Tibial artery (tissue), 4 donors: ENCODE data around the gene TEX50.
"Not testable (repeated sequence)": the region's sequence is repeated elsewhere in the genome, so short reads cannot be mapped to it uniquely, and the experiment has no call there.

Experiments used
- DNase-seq, 2 donors: peaks; one replicate each; pipeline ENCODE4 v3.0.0-alpha.2; 2019
- H3K27ac ChIP-seq, 2 donors: fragments of 200-600 bp; sonication (generic) in 1 of 2; 1 replicate in 1 of 2; 2 replicates in 1 of 2; pipeline ENCODE4 v1.5.1; 2018 to 2019; ENCODE audit warnings: mild to moderate bottlenecking in 1 of 2
- H3K27me3 ChIP-seq, 2 donors: fragments of 200-600 bp; sonication (generic) in 1 of 2; one replicate each; pipeline versions ENCODE4 v1.5.1 to v1.6.0; 2016 to 2019
- H3K36me3 ChIP-seq, 3 donors: fragments of 200-600 bp; sonication (generic) in 2 of 3; one replicate each; pipeline ENCODE4 v1.5.1; 2016 to 2019; ENCODE audit warnings: mild to moderate bottlenecking in 2 of 3
- H3K4me1 ChIP-seq, 4 donors: fragments of 200-600 bp; sonication (generic) in 2 of 4; 1 replicate in 3 of 4; 2 replicates in 1 of 4; pipeline ENCODE4 v1.5.1; 2016 to 2019
- H3K4me3 ChIP-seq, 2 donors: fragments of 200-600 bp; sonication (generic) in 1 of 2; 1 replicate in 1 of 2; 2 replicates in 1 of 2; pipeline ENCODE4 v1.5.1; 2018 to 2019; ENCODE audit warnings: mild to moderate bottlenecking in 2 of 2
- H3K9me3 ChIP-seq, 3 donors: fragments of 200-600 bp; sonication (generic) in 1 of 3; one replicate each; pipeline ENCODE4 v1.5.1; 2016 to 2019
- CTCF ChIP-seq, 2 experiments: fragments of 200-600 bp in 1 of 2; fragments of 450-650 bp in 1 of 2; IDR thresholded peaks; one replicate each; pipeline ENCODE4 v1.5.1; 2017 to 2019; ENCODE audit warnings: antibody characterized with exemption in 2 of 2, mild to moderate bottlenecking in 1 of 2, moderate library complexity in 1 of 2
- intact Hi-C: fragments of 100-400 bp; cut with DNase I; formaldehyde crosslinking; loops from one replicate; pipeline ENCODE4 v1.15.0; 2023; ENCODE audit warnings: low total_unique reads

TEX50 gene

GRCh38 chr1:173660306-173660705 lies 25.2 kb downstream of the TEX50 start:
- Histone ChIP-seq H3K36me3 (no peaks in the 10 kb centered on the region), H3K27me3 (no peaks in the 10 kb centered on the region), H3K4me1 (no peaks in the 10 kb centered on the region), H3K4me3 (no peak overlapping the region), H3K9me3 (peaks cover 0 to 13% (median 0%) of the 10 kb centered on the region in 3 donors), H3K27ac (no peak overlapping the region)
- intact Hi-C loops = no loop called here
- DNase-seq = no peak
- TF ChIP-seq CTCF (IDR thresholded peaks at IDR 0.05) = no peak

- no peak overlapping the region for H3K4me3 ChIP-seq
- no peaks in the 10 kb centered on the region for H3K27me3 ChIP-seq
- no peak overlapping the region for H3K27ac ChIP-seq
- H3K36me3 ChIP-seq = no peaks in the 10 kb centered on the region
- intact Hi-C loops = no loop called here
- DNase-seq = no peak
- H3K4me1 ChIP-seq = no peaks in the 10 kb centered on the region
- no peak for TF ChIP-seq CTCF (IDR thresholded peaks at IDR 0.05)
- H3K9me3 ChIP-seq = peaks cover 0 to 3% (median 0%) of the 10 kb centered on the region in 3 donors
Observed at GRCh38 chr1:173661271-173661670, 26.1 kb downstream of the TEX50 start.

GRCh38 chr1:173661763-173662162 lies 26.6 kb downstream of the TEX50 start:
- no peak overlapping the region for H3K4me3 ChIP-seq
- H3K9me3 ChIP-seq = no peaks in the 10 kb centered on the region
- no peaks in the 10 kb centered on the region for H3K27me3 ChIP-seq
- intact Hi-C loops = no loop called here
- no peak for DNase-seq
- H3K4me1 ChIP-seq = no peaks in the 10 kb centered on the region
- no peak for TF ChIP-seq CTCF (IDR thresholded peaks at IDR 0.05)
- H3K36me3 ChIP-seq = no peaks in the 10 kb centered on the region
- H3K27ac ChIP-seq = no peak overlapping the region

GRCh38 chr1:173663159-173663558 lies 28.0 kb downstream of the TEX50 start:
- Histone ChIP-seq H3K9me3 (no peaks in the 10 kb centered on the region), H3K27me3 (no peaks in the 10 kb centered on the region), H3K27ac (no peak overlapping the region), H3K36me3 (no peaks in the 10 kb centered on the region), H3K4me3 (no peak overlapping the region), H3K4me1 (no peaks in the 10 kb centered on the region)
- intact Hi-C loops = no loop called here
- TF ChIP-seq CTCF (IDR thresholded peaks at IDR 0.05) = no peak
- DNase-seq = no peak

GRCh38 chr1:173666646-173667045 lies 31.5 kb downstream of the TEX50 start:
- TF ChIP-seq CTCF (IDR thresholded peaks at IDR 0.05) = no peak
- Histone ChIP-seq H3K27me3 (peaks cover 0 to 13% of the 10 kb centered on the region in 2 donors), H3K4me3 (no peak overlapping the region), H3K9me3 (no peaks in the 10 kb centered on the region), H3K27ac (no peak overlapping the region), H3K36me3 (no peaks in the 10 kb centered on the region), H3K4me1 (peaks cover 0 to 5% (median 4%) of the 10 kb centered on the region in 4 donors)
- intact Hi-C loops = no loop called here
- no peak for DNase-seq

- no peak for TF ChIP-seq CTCF (IDR thresholded peaks at IDR 0.05)
- Histone ChIP-seq H3K36me3 (no peaks in the 10 kb centered on the region), H3K9me3 (no peaks in the 10 kb centered on the region), H3K27me3 (peaks cover 0 to 13% of the 10 kb centered on the region in 2 donors), H3K27ac (no peak within 1 kb of the TSS), H3K4me3 (peak within 1 kb of the TSS; percentile 6 to 32), H3K4me1 (peaks cover 0 to 5% (median 4%) of the 10 kb centered on the region in 4 donors)
- DNase-seq = no peak
- intact Hi-C loops = no loop called here
Observed at GRCh38 chr1:173669491-173669941, 34.4 kb downstream of the TEX50 start, which contains the start of gene ANKRD45. Gene ANKRD45 (minus strand): TSS chr1:173669851. CDS start chr1:173659418, 10,433 bp downstream.

- H3K9me3 ChIP-seq, H3K4me1 ChIP-seq, H3K4me3 ChIP-seq, H3K27me3 ChIP-seq, intact Hi-C loops, H3K36me3 ChIP-seq, H3K27ac ChIP-seq, DNase-seq: not testable (repeated sequence)
Observed at GRCh38 chr1:173674496-173674895, 39.4 kb downstream of the TEX50 start.

GRCh38 chr1:173680152-173680551 lies 45.0 kb downstream of the TEX50 start:
- H3K4me3 ChIP-seq, H3K9me3 ChIP-seq, intact Hi-C loops, DNase-seq, H3K36me3 ChIP-seq, H3K27ac ChIP-seq, H3K4me1 ChIP-seq, H3K27me3 ChIP-seq: not testable (repeated sequence)
